HG03571 (cell line): ENCODE data around the gene PEX14.

ENCODE experiments used
- ATAC-seq: cut with Tn5 transposase; IDR thresholded peaks from one replicate; pipeline ENCODE4 v1.9.1; 2021; ENCODE audit not compliant: unreplicated experiment

Gene PEX14

DNA sequence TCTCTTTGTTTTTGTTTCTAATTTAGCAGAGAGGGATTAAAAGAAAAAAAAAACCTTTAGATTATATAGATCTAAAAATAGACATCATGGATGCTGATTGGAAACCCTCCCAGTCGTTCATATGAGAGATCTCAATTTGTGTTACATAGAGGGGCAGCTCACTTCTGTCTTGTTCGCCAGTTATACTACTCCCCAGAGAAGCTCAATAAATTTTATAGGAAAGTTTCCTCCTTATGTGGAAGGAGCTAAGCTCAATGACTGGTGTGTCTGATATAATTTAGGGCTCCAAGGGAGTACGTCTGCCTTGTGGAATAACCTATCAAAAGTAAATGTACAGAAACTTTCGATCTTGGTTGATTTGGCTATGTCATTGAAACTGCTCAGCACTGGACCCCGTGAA is 117.6 kb downstream of the PEX14 start:
- no peak for ATAC-seq

DNA sequence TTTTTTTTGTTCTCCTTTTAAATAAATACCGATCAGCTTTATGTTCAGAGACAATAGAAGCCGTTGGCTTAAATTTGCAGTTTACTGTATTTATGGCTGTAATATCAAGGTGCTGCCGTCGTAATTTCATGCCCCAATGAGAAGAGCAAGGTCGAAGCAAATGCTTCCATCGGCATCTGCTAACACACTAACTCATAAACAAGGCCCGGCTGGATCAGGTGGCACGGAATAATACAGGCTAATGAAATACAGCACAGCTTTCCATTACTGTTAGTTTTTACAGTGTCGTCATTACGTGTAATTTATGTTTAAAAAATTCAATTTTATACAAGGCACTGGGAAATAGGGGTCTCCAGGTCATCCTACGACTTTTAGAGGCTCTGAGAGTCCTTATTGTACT is 119.0 kb downstream of the PEX14 start:
- ATAC-seq = no peak

DNA sequence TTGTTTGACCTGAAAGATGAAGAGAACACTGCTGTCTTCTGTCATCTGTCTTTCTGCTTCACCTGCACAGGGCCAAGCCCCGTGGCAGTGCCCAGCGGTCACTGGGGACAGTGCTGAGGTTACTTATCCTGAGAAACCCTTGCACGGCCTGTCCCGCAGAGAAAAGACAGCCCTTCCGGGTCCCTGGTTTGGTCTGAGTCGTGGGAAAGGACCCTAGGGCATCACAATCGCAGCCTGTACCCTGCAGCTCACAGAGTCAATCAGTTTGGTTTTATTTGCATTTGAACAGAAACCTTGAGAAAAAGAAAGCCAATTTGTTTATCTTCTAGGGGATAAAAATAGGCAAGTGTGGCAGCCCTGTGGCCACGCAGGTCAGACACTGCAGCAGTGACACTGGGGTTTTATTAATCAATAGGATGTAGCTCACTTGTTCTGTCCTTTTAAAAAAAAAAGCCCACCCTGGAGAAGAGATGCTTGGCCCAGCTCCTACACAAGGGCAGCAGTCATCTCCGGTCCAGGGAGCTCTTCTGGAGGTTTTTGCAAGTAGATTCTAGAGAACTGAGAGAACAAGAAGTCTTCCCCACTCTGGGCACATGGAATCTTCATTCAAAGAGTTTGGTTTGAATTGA is 120.0 kb downstream of the PEX14 start:
- no peak for ATAC-seq

- no peak for ATAC-seq
Measured at GRCh38 chr1:10596780-10597179, 122.0 kb downstream of the PEX14 start.

GRCh38 chr1:10597492-10598388 is 123.0 kb downstream of the PEX14 start:
- ATAC-seq = no peak

- ATAC-seq = no peak
Measured at GRCh38 chr1:10598389-10598702, 123.6 kb downstream of the PEX14 start.

DNA sequence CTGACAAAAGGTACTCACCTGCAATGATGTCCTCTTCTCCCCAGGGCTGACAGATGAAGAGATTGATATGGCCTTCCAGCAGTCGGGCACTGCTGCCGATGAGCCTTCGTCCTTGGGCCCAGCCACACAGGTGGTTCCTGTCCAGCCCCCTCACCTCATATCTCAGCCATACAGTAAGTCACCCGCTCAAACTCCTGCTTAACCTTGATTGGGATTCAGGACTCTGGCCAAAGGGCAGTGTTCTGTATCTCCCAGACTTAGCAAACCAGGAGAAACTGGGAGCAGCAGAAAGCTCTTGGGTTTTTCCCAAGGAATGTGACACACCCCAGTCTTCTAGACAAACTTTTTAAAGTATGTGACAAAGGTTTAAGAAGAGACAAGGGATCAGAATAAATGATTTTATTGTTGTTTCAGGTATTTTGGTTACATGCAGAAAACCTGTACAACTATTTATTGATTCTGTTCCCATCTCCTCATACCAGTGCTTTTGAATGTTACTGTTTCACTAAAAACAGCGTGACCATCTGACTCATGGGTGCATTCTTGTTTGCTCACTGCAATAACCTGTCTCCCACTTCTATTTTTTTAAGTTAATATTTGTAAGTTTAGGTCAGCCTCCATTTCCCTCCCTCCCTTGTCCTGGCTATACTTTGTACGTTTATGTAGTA is 124.6 kb downstream of the PEX14 start:
- no peak for ATAC-seq

DNA sequence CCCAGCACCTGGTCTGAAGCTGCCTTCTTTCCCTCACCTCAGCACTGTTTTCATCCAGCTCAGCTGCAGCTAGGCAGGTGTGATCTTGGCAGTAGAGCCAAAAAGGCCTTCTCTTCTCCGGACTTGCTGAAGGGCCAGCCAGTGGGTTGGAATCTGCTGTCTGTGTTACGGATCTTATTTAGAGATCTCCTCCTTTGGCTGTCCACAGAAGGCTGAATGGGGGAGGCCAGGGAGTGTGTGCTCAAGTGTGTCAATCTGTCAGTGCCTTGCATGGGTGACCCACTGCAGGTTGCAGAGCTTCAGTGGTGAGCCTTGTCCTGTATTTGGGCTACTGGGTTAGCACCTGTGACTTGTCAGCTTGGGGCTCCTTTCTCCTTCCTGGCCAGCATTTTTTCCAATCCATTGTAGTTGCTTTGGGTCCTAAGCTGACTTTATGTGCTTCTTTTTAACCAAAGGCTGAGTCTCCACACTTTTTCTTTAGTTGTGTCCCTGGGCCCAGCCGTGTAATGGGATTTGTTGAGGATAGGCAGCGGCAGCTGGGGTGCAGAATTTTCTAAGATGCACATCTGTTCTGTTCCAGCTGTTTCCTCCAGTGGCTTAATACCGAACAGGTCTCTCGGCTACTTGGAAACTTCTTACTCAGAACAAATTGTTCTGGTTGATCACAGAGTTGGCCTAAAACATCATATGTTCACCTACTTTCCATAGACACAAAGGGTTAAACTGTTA is 126.8 kb downstream of the PEX14 start:
- ATAC-seq = no peak

- ATAC-seq = no peak
Measured at GRCh38 chr1:10602936-10603335, 128.2 kb downstream of the PEX14 start.

- no peak for ATAC-seq
Measured at GRCh38 chr1:10604966-10605365, 130.2 kb downstream of the PEX14 start.

DNA sequence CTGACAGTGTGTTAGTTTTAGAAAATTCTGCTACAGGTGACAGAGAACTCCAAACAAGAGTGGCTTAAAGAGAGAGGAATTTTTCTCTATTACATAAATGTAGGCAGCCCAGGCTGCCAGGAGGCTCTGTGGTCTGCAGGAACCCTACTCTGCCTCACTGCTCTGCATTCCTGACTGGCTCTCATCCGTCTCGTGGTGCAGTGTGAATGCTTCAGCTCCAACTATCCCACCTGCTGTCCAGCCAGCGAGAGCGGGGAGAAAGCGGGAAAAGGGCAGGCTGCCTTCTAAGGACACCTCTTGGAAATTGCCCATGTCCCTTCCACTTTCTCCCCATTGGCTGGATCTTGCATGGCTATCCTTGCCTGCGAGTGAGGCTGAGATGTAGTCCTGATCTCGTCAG is 131.3 kb downstream of the PEX14 start:
- ATAC-seq = no peak

DNA sequence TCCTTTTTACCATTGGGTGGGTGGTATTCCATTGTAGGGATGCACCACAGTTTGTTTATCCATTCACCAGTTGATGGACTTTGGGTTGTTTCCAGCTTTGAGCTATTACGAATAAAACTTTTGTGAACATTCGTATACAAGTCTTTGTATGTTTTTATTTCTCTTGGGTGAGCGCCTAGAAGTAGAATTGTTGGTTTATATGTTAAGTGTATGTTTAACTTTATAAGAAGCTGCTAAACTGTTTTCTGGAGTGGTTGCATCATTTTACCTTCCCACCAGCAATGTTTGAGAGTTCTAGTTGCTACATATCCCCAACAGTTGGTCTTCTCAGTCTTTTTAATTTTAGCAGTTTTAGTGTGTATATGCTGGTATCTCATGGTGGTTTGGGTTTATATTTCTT is 132.5 kb downstream of the PEX14 start:
- ATAC-seq = no peak

GRCh38 chr1:10608690-10609089 is 133.9 kb downstream of the PEX14 start:
- no peak for ATAC-seq

GRCh38 chr1:10610901-10611600 is 136.3 kb downstream of the PEX14 start:
- ATAC-seq = no peak

- ATAC-seq = no peak
Measured at GRCh38 chr1:10612436-10613160, 137.8 kb downstream of the PEX14 start.

- no peak for ATAC-seq
Measured at GRCh38 chr1:10613340-10613739, 138.6 kb downstream of the PEX14 start.

GRCh38 chr1:10613861-10614260 is 139.1 kb downstream of the PEX14 start:
- no peak for ATAC-seq

DNA sequence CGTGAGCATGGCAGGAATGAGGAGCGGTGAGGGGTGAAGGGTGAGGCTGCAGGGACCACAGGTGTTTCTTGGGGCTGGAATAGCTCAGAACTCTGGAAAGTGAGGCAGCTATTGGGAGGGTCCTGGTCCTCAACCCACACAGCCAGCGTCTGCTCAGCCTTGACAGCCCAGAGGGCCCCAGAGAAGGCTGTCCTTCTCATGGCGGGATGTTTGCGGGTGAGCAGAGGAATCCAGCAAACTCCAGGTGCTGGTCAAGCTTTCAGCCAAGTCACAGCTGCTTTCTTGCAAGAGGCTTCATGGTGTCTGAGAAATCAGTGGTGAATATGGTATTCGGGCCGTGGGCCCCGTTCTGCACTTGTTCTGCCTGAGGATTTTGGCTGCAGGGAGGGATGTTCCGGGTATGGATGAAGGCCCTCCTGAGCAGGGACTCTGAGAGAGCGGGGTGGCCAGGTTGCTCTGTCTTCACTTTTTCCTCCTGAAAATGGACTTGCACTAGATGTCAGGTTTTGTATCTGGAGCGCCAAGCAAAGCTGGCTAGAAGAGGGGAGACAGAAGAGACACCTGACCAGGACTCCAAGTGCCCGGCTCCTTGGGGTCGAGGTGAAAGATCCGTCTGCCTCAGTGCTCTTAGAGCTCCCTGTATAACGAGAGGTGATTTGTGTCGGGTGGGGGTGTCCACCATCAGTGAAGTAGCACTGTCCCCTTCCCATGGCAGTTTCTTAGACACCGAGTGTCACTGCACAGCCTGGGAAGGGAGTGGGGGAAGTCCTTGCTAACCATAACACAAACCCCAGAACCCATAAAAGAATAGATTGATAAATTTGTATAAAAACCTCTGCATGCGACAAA is 139.9 kb downstream of the PEX14 start:
- ATAC-seq = no peak

- no peak for ATAC-seq
Measured at GRCh38 chr1:10615332-10615731, 140.6 kb downstream of the PEX14 start.
